HCT116 (cell line): ENCODE measurements around the gene TUBD1. TPM values are rescaled to one million over a fixed set of nuclear protein-coding genes. Genes with fewer than 3 reads are reported as not detected.
"Not testable (repeated sequence)": the region's sequence is repeated elsewhere in the genome, so short reads cannot be mapped to it uniquely, and the experiment has no call there.

Source experiments
- ATAC-seq: fragments of 200-7000 bp; cut with Tn5 transposase; 2 replicates; pipeline ENCODE4 v1.9.1; 2020; ENCODE audit warnings: mild to moderate bottlenecking, moderate library complexity
- BruUV-seq: library from RNA; stranded (reverse); fragments of 400-500 nt; replicated peaks from 2 replicates; lab custom pipeline; 2021; lab: Mats Ljungman, UMichigan
- CTCF ChIA-PET: fragments of 300-600 bp; sonication (Branson Sonifier 250); formaldehyde crosslinking; loops from one replicate; lab custom pipeline; 2021; ENCODE audit warnings: antibody characterized with exemption; lab: Charles Lee
- POLR2A ChIA-PET: fragments of 300-600, 350-600 bp; sonication (Branson Sonifier 250); formaldehyde crosslinking; loops from one replicate; lab custom pipeline; 2021; ENCODE audit warnings: antibody characterized with exemption; lab: Charles Lee
- RAD21 ChIA-PET, 2 experiments: fragments of 300-600 bp; sonication (Branson Sonifier 250); formaldehyde crosslinking; loops; one replicate each; lab custom pipeline; 2023; ENCODE audit warnings: low total read pairs in 2 of 2; ENCODE audit not compliant: uncharacterized antibody in 2 of 2, unreplicated experiment in 2 of 2, low non-redundant PET in 1 of 2; lab: Charles Lee
- DNase-seq: peaks from one replicate; pipeline ENCODE4 v3.0.0-alpha.2; 2010; ENCODE audit warnings: low read depth, low spot score
- H2AFZ ChIP-seq: fragments of 200-600 bp; shearing (Covaris generic), sonication (generic); 2 replicates; pipeline ENCODE4 v1.6.1; 2017; ENCODE audit warnings: low read depth, mixed run types, mixed read lengths, antibody characterized with exemption, low read length; ENCODE audit not compliant: poor library complexity, severe bottlenecking
- H3K27ac ChIP-seq: 2 replicates; pipeline ENCODE4 v1.5.1; 2012; ENCODE audit warnings: low read depth, low read length
- H3K27me3 ChIP-seq: fragments of 200-600 bp; sonication (generic); 2 replicates; pipeline ENCODE4 v1.6.1; 2016; ENCODE audit warnings: mixed run types, low read length, mixed read lengths; ENCODE audit not compliant: insufficient read depth
- H3K36me3 ChIP-seq, 2 experiments: fragments of 200-500 bp in 1 of 2; fragments of 200-600 bp in 1 of 2; sonication (Bioruptor generic) in 1 of 2; sonication (generic) in 1 of 2; 2 replicates each; pipeline versions ENCODE4 v1.5.1 to v1.6.1; 2014 to 2016; ENCODE audit warnings: low read length in 2 of 2, inconsistent platforms in 1 of 2, mixed read lengths in 1 of 2, mixed run types in 1 of 2; ENCODE audit not compliant: insufficient read depth in 2 of 2, control insufficient read depth in 1 of 2
- H3K4me1 ChIP-seq, 2 experiments: fragments of 200-600 bp in 1 of 2; sonication (generic) in 1 of 2; 2 replicates each; pipeline versions ENCODE4 v1.5.1 to v1.6.1; 2012 to 2017; ENCODE audit warnings: low read length in 2 of 2, inconsistent platforms in 1 of 2, mild to moderate bottlenecking in 1 of 2, mixed read lengths in 1 of 2, mixed run types in 1 of 2, moderate library complexity in 1 of 2; ENCODE audit not compliant: insufficient read depth in 2 of 2, control insufficient read depth in 1 of 2
- H3K4me2 ChIP-seq: fragments of 200-600 bp; sonication (generic); 2 replicates; pipeline ENCODE4 v1.6.1; 2017; ENCODE audit warnings: mixed run types, low read length, mixed read lengths
- H3K4me3 ChIP-seq, 2 experiments: fragments of 200-600 bp in 1 of 2; sonication (generic) in 1 of 2; replicated peaks in 1 of 2; 2 replicates each; pipeline ENCODE4 v1.5.1; 2011 to 2016; ENCODE audit warnings: low read length in 2 of 2, control low read depth in 1 of 2, low read depth in 1 of 2, mild to moderate bottlenecking in 1 of 2, mixed read lengths in 1 of 2, mixed run types in 1 of 2
- H3K79me2 ChIP-seq: fragments of 200-600 bp; sonication (generic); 2 replicates; pipeline ENCODE4 v1.6.1; 2017; ENCODE audit warnings: mild to moderate bottlenecking, mixed run types, low read length, moderate library complexity, mixed read lengths; ENCODE audit not compliant: insufficient read depth
- H3K9ac ChIP-seq: fragments of 200-600 bp; sonication (generic); 2 replicates; pipeline ENCODE4 v1.6.1; 2016; ENCODE audit warnings: low read length, mixed read lengths
- H3K9me2 ChIP-seq: fragments of 200-600 bp; sonication (generic), shearing (Covaris generic); 2 replicates; pipeline ENCODE4 v1.6.1; 2017; ENCODE audit warnings: mixed run types, mild to moderate bottlenecking, moderate library complexity; ENCODE audit not compliant: insufficient read depth
- H3K9me3 ChIP-seq, 2 experiments: fragments of 200-500 bp in 1 of 2; fragments of 200-600 bp in 1 of 2; sonication (Bioruptor generic) in 1 of 2; sonication (generic) in 1 of 2; 2 replicates each; pipeline ENCODE4 v1.6.1; 2014 to 2017; ENCODE audit warnings: low read length in 2 of 2, mixed read lengths in 2 of 2, inconsistent platforms in 1 of 2, low read depth in 1 of 2, mild to moderate bottlenecking in 1 of 2, mixed run types in 1 of 2, moderate library complexity in 1 of 2; ENCODE audit not compliant: control insufficient read depth in 1 of 2, insufficient read depth in 1 of 2
- H4K20me1 ChIP-seq: fragments of 200-600 bp; sonication (generic), shearing (Covaris generic); 2 replicates; pipeline ENCODE4 v1.6.1; 2017; ENCODE audit warnings: mixed run types, mild to moderate bottlenecking, moderate library complexity; ENCODE audit not compliant: insufficient read depth
- ATF3 ChIP-seq: IDR thresholded peaks from 2 replicates; pipeline ENCODE4 v1.6.1; 2012
- CBX3 ChIP-seq: IDR thresholded peaks from 2 replicates; pipeline ENCODE4 v1.6.1; 2012; ENCODE audit warnings: low read depth
- CEBPB ChIP-seq: IDR thresholded peaks from 2 replicates; pipeline ENCODE4 v1.6.1; 2012; ENCODE audit warnings: low read depth
- CTCF ChIP-seq, 3 experiments: fragments of 200-600 bp in 1 of 3; sonication (generic) in 1 of 3; IDR thresholded peaks in 2 of 3; conservative IDR thresholded peaks in 1 of 3; 2 replicates each; pipeline ENCODE4 v1.5.1; 2012 to 2017; ENCODE audit warnings: low read depth in 2 of 3, low read length in 2 of 3, antibody characterized with exemption in 1 of 3, borderline replicate concordance in 1 of 3, control low read depth in 1 of 3, mild to moderate bottlenecking in 1 of 3, mixed read lengths in 1 of 3, mixed run types in 1 of 3, moderate library complexity in 1 of 3; ENCODE audit not compliant: insufficient read depth in 1 of 3
- EGR1 ChIP-seq: IDR thresholded peaks from 2 replicates; pipeline ENCODE4 v1.6.1; 2012; ENCODE audit warnings: low read depth
- ELF1 ChIP-seq: IDR thresholded peaks from 2 replicates; pipeline ENCODE4 v1.6.1; 2012; ENCODE audit warnings: low read depth, borderline replicate concordance
- EZH2 ChIP-seq: fragments of 200-600 bp; sonication (generic); IDR thresholded peaks from 2 replicates; pipeline ENCODE4 v1.6.1; 2017; ENCODE audit warnings: antibody characterized with exemption, mixed run types
- EZH2phosphoT487 ChIP-seq: fragments of 200-600 bp; IDR thresholded peaks from 2 replicates; pipeline ENCODE4 v1.6.1; 2018; ENCODE audit warnings: antibody characterized with exemption, borderline replicate concordance
- FOSL1 ChIP-seq: IDR thresholded peaks from 2 replicates; pipeline ENCODE4 v1.6.1; 2012; ENCODE audit warnings: low read depth
- JUND ChIP-seq: IDR thresholded peaks from 2 replicates; pipeline ENCODE4 v1.6.1; 2012
- MAX ChIP-seq: IDR thresholded peaks from 2 replicates; pipeline ENCODE4 v1.6.1; 2012
- POLR2A ChIP-seq: IDR thresholded peaks from 2 replicates; pipeline ENCODE4 v1.7.0; 2011; ENCODE audit warnings: borderline replicate concordance; ENCODE audit not compliant: insufficient read depth, insufficient read length; ENCODE audit errors: extremely low read depth
- RAD21 ChIP-seq: IDR thresholded peaks from 2 replicates; pipeline ENCODE4 v1.6.1; 2012; ENCODE audit warnings: low read depth, mild to moderate bottlenecking
- SIN3A ChIP-seq: IDR thresholded peaks from 2 replicates; pipeline ENCODE4 v1.6.1; 2012; ENCODE audit warnings: low read depth
- SP1 ChIP-seq: IDR thresholded peaks from 2 replicates; pipeline ENCODE4 v1.6.1; 2012; ENCODE audit warnings: low read depth
- SRF ChIP-seq: IDR thresholded peaks from 2 replicates; pipeline ENCODE4 v1.6.1; 2012; ENCODE audit warnings: low read depth
- TCF7L2 ChIP-seq: IDR thresholded peaks from 2 replicates; pipeline ENCODE4 v1.7.0; 2011; ENCODE audit warnings: borderline replicate concordance, inconsistent platforms; ENCODE audit not compliant: insufficient read depth, insufficient read length; ENCODE audit errors: extremely low read depth
- YY1 ChIP-seq: IDR thresholded peaks from 2 replicates; pipeline ENCODE4 v1.6.1; 2011; ENCODE audit warnings: low read length, low read depth, moderate library complexity, mild to moderate bottlenecking; ENCODE audit not compliant: insufficient replicate concordance; ENCODE audit errors: extremely low read depth
- ZBTB33 ChIP-seq: IDR thresholded peaks from 2 replicates; pipeline ENCODE4 v1.6.1; 2011; ENCODE audit warnings: mild to moderate bottlenecking, low read length, moderate library complexity; ENCODE audit not compliant: insufficient replicate concordance; ENCODE audit errors: extremely low read depth
- ZFX ChIP-seq: fragments of 450-650 bp; IDR thresholded peaks from 2 replicates; pipeline ENCODE4 v1.6.1; 2017
- intact Hi-C: fragments of 100-400 bp; cut with micrococcal nuclease; formaldehyde crosslinking; loops from 2 replicates; pipeline ENCODE4 v1.10.0; 2022
- total RNA-seq: library from RNA; stranded (reverse); gene quantifications from one replicate; pipeline ENCODE4 v1.2.1, GENCODE V29; 2021; ENCODE audit not compliant: unreplicated experiment

The TUBD1 gene
- total RNA-seq, 1 experiment from 2014 or later, result 13.0 TPM

- no peak for DNase-seq
- RAD21 ChIA-PET, result no interaction called here
- BruUV-seq, result no TSS peak
- Histone ChIP-seq H3K27ac (no peak overlapping the region), H3K9me2 (no peaks in the 10 kb centered on the region), H3K4me2 (no peak overlapping the region), H3K9me3 (no peaks in the 10 kb centered on the region), H4K20me1 (no peaks in the 10 kb centered on the region), H3K36me3 (peaks cover 10 to 23% of the 10 kb centered on the region in 2 experiments; a peak in 3 of 4 replicates), H3K4me3 (no peak overlapping the region), H2AFZ (no peak overlapping the region), H3K79me2 (no peaks in the 10 kb centered on the region), H3K4me1 (0 out of 4 replicates have a peak, but pooled peaks cover 4 to 5% of the 10 kb centered on the region in 2 experiments), H3K9ac (no peak overlapping the region), H3K27me3 (no peaks in the 10 kb centered on the region)
- ATAC-seq, result no peak
- CTCF ChIA-PET, result no interaction called here
- intact Hi-C loops, result no loop called here
- POLR2A ChIA-PET, result no interaction called here
- TF ChIP-seq EZH2phosphoT487 (no peak), JUND (no peak), ATF3 (no peak), YY1 (no peak), ZFX (no peak), SRF (no peak), ELF1 (no peak), EZH2 (no peak), CEBPB (no peak), CBX3 (no peak), CTCF (IDR thresholded peaks at IDR 0.05 in 2 of 3, conservative IDR thresholded peaks at IDR 0.05 in 1 of 3; ENCODE audit: borderline replicate concordance in 1 of 3, insufficient read depth in 1 of 3, low read depth in 2 of 3, low read length in 2 of 3) (no peak), RAD21 (no peak), FOSL1 (no peak), SP1 (no peak), TCF7L2 (no peak), SIN3A (no peak), EGR1 (no peak), ZBTB33 (no peak), POLR2A (no peak), MAX (no peak)
These were observed 18.4 kb downstream of the TUBD1 start for GRCh38 chr17:59874376-59874775.

GRCh38 chr17:59873414-59873813 lies 19.3 kb downstream of the TUBD1 start:
- H3K9me3 ChIP-seq, H3K79me2 ChIP-seq, H3K9me2 ChIP-seq, H3K27ac ChIP-seq, BruUV-seq, intact Hi-C loops, ATAC-seq, H3K9ac ChIP-seq, H3K4me2 ChIP-seq, CTCF ChIA-PET, H3K27me3 ChIP-seq, RAD21 ChIA-PET, POLR2A ChIA-PET, H2AFZ ChIP-seq, H4K20me1 ChIP-seq, H3K4me1 ChIP-seq, DNase-seq, H3K4me3 ChIP-seq: not testable (repeated sequence)
- H3K36me3 ChIP-seq, result peaks cover 10 to 21% of the 10 kb centered on the region in 2 experiments; a peak in 3 of 4 replicates
